Measurements from ENCODE around the gene CCDC127. TPM values are rescaled to one million over a fixed set of nuclear protein-coding genes. Genes with fewer than 3 reads are reported as not detected.

The CCDC127 gene
- total RNA-seq, 1 experiment from 2014 or later: 5.4 TPM

GRCh38 chr5:174876-175465 is 43.0 kb downstream of the CCDC127 start:
- Histone ChIP-seq H3F3A (ENCODE audit: low read length, unreplicated experiment) (no peaks in the 10 kb centered on the region), H3K27ac (ENCODE audit: low read length) (no peak overlapping the region), H3K79me2 (ENCODE audit: low read length) (no peaks in the 10 kb centered on the region), H3K4me1 (ENCODE audit: insufficient read depth, low read length) (no peaks in the 10 kb centered on the region), H3K27me3 (ENCODE audit: low read length) (0 out of 2 replicates have a peak, but pooled peaks cover 3% of the 10 kb centered on the region), H3K9me2 (replicated peaks; ENCODE audit: low read length) (no peaks in the 10 kb centered on the region), H4K20me1 (ENCODE audit: low read length) (no peaks in the 10 kb centered on the region), H2AFZ (ENCODE audit: low read length) (no peak overlapping the region), H3K4me2 (ENCODE audit: low read length) (no peak overlapping the region), H3K9ac (ENCODE audit: low read length) (no peak overlapping the region), H3K4me3 (ENCODE audit: low read length) (no peak overlapping the region), H3K9me3 (ENCODE audit: low read length) (no peaks in the 10 kb centered on the region), H3K36me3 (ENCODE audit: low read depth, low read length) (no peaks in the 10 kb centered on the region)
- intact Hi-C loops (cut with micrococcal nuclease): no loop called here
- ChIA-PET POLR2A (ENCODE audit: unreplicated experiment) (no interaction called here), CTCF (no interaction called here)
- ATAC-seq: no peak
- no TSS peak for BruUV-seq (replicated peaks)
- no peak for TF ChIP-seq EZH2phosphoT487 (IDR thresholded peaks at IDR 0.05; ENCODE audit: borderline replicate concordance, low read length)
- no peak for TF ChIP-seq EZH2 (IDR thresholded peaks at IDR 0.05; ENCODE audit: low read length, unreplicated experiment)
- no peak for TF ChIP-seq CTCF (conservative IDR thresholded peaks at IDR 0.05; ENCODE audit: low read depth, low read length)
- DNase-seq: no peak

- no peaks in the 10 kb centered on the region for H3K9me3 ChIP-seq (ENCODE audit: low read length)
- TF ChIP-seq CTCF (conservative IDR thresholded peaks at IDR 0.05; ENCODE audit: low read depth, low read length): no peak
- no peak for TF ChIP-seq EZH2 (IDR thresholded peaks at IDR 0.05; ENCODE audit: low read length, unreplicated experiment)
- no peak for TF ChIP-seq EZH2phosphoT487 (IDR thresholded peaks at IDR 0.05; ENCODE audit: borderline replicate concordance, low read length)
- no peaks in the 10 kb centered on the region for H3K9me2 ChIP-seq (replicated peaks; ENCODE audit: low read length)
- ATAC-seq (no peak), DNase-seq (no peak)
- no peak overlapping the region for H3K4me2 ChIP-seq (ENCODE audit: low read length)
- intact Hi-C loops (cut with micrococcal nuclease): no loop called here
- no peaks in the 10 kb centered on the region for H3K79me2 ChIP-seq (ENCODE audit: low read length)
- H4K20me1 ChIP-seq (ENCODE audit: low read length): no peaks in the 10 kb centered on the region
- CTCF ChIA-PET: no interaction called here
- no peaks in the 10 kb centered on the region for H3F3A ChIP-seq (ENCODE audit: low read length, unreplicated experiment)
- peaks cover 6% of the 10 kb centered on the region for H3K4me1 ChIP-seq (ENCODE audit: insufficient read depth, low read length)
- H3K4me3 ChIP-seq (ENCODE audit: low read length): no peak overlapping the region
- 0 out of 2 replicates have a peak, but pooled peaks cover 3% of the 10 kb centered on the region for H3K27me3 ChIP-seq (ENCODE audit: low read length)
- BruUV-seq (replicated peaks): no TSS peak
- no peaks in the 10 kb centered on the region for H3K36me3 ChIP-seq (ENCODE audit: low read depth, low read length)
- POLR2A ChIA-PET (ENCODE audit: unreplicated experiment): no interaction called here
- no peak overlapping the region for H3K9ac ChIP-seq (ENCODE audit: low read length)
- H3K27ac ChIP-seq (ENCODE audit: low read length): no peak overlapping the region
- no peak overlapping the region for H2AFZ ChIP-seq (ENCODE audit: low read length)
Measured at GRCh38 chr5:174291-174600, 43.7 kb downstream of the CCDC127 start.

- Histone ChIP-seq H3K4me2 (ENCODE audit: low read length) (no peak overlapping the region), H3K36me3 (ENCODE audit: low read depth, low read length) (no peaks in the 10 kb centered on the region), H3K27ac (ENCODE audit: low read length) (no peak overlapping the region), H3K9me3 (ENCODE audit: low read length) (no peaks in the 10 kb centered on the region), H3K4me1 (ENCODE audit: insufficient read depth, low read length) (peaks cover 12% of the 10 kb centered on the region), H4K20me1 (ENCODE audit: low read length) (no peaks in the 10 kb centered on the region), H3K79me2 (ENCODE audit: low read length) (no peaks in the 10 kb centered on the region), H3K27me3 (ENCODE audit: low read length) (0 out of 2 replicates have a peak, but pooled peaks cover 3% of the 10 kb centered on the region), H3K9me2 (replicated peaks; ENCODE audit: low read length) (no peaks in the 10 kb centered on the region), H3F3A (ENCODE audit: low read length, unreplicated experiment) (no peaks in the 10 kb centered on the region), H3K9ac (ENCODE audit: low read length) (no peak overlapping the region), H3K4me3 (ENCODE audit: low read length) (no peak overlapping the region), H2AFZ (ENCODE audit: low read length) (no peak overlapping the region)
- no TSS peak for BruUV-seq (replicated peaks)
- no peak for DNase-seq
- intact Hi-C loops (cut with micrococcal nuclease): no loop called here
- TF ChIP-seq EZH2phosphoT487 (IDR thresholded peaks at IDR 0.05; ENCODE audit: borderline replicate concordance, low read length): no peak
- no peak for TF ChIP-seq CTCF (conservative IDR thresholded peaks at IDR 0.05; ENCODE audit: low read depth, low read length)
- TF ChIP-seq EZH2 (IDR thresholded peaks at IDR 0.05; ENCODE audit: low read length, unreplicated experiment): no peak
- ChIA-PET POLR2A (ENCODE audit: unreplicated experiment) (no interaction called here), CTCF (no interaction called here)
- no peak for ATAC-seq
Measured at GRCh38 chr5:173392-174290, 44.3 kb downstream of the CCDC127 start.
